ACC112 (cell line): ENCODE results near the gene ZNF616.

Experiments used
- H2AFZ ChIP-seq: fragments of 200-600 bp; sonication (generic); one replicate; pipeline ENCODE4 v1.6.0; 2017; ENCODE audit warnings: antibody characterized with exemption, low read length; ENCODE audit not compliant: unreplicated experiment
- H3K27ac ChIP-seq: fragments of 200-600 bp; sonication (generic); 2 replicates; pipeline ENCODE4 v1.5.1; 2014; ENCODE audit warnings: low read depth, mild to moderate bottlenecking, antibody characterized with exemption, low read length, moderate library complexity
- H3K27me3 ChIP-seq: fragments of 200-600 bp; sonication (generic); 2 replicates; pipeline ENCODE4 v1.6.1; 2014; ENCODE audit warnings: mild to moderate bottlenecking, antibody characterized with exemption, low read length, moderate library complexity, mixed read lengths; ENCODE audit not compliant: insufficient read depth
- H3K36me3 ChIP-seq: fragments of 200-600 bp; sonication (generic); 2 replicates; pipeline ENCODE4 v1.6.1; 2016; ENCODE audit warnings: mild to moderate bottlenecking, antibody characterized with exemption, low read length, moderate library complexity, mixed read lengths; ENCODE audit not compliant: insufficient read depth
- H3K4me1 ChIP-seq: fragments of 200-600 bp; sonication (generic); one replicate; pipeline ENCODE4 v1.6.1; 2016; ENCODE audit warnings: low read length, mixed read lengths; ENCODE audit not compliant: insufficient read depth, unreplicated experiment, control insufficient read depth
- H3K4me3 ChIP-seq: fragments of 200-600 bp; sonication (generic); 2 replicates; pipeline ENCODE4 v1.5.1; 2014; ENCODE audit warnings: mild to moderate bottlenecking, low read depth, low read length
- H3K79me2 ChIP-seq: fragments of 200-600 bp; sonication (generic); one replicate; pipeline ENCODE4 v1.6.0; 2016; ENCODE audit warnings: low read length; ENCODE audit not compliant: control insufficient read depth, unreplicated experiment, insufficient read depth

The ZNF616 gene

GRCh38 chr19:52066258-52066863 is 73.4 kb downstream of the ZNF616 start:
- Histone ChIP-seq H3K4me3 (no peak overlapping the region), H3K36me3 (peaks cover 86% of the 10 kb centered on the region), H3K79me2 (no peaks in the 10 kb centered on the region), H3K27me3 (no peaks in the 10 kb centered on the region), H3K27ac (no peak overlapping the region), H3K4me1 (no peaks in the 10 kb centered on the region), H2AFZ (no peak overlapping the region)

- H2AFZ ChIP-seq: no peak overlapping the region
- peaks cover 76% of the 10 kb centered on the region for H3K36me3 ChIP-seq
- no peaks in the 10 kb centered on the region for H3K27me3 ChIP-seq
- no peak overlapping the region for H3K27ac ChIP-seq
- no peaks in the 10 kb centered on the region for H3K4me1 ChIP-seq
- no peaks in the 10 kb centered on the region for H3K79me2 ChIP-seq
- no peak overlapping the region for H3K4me3 ChIP-seq
These were observed 74.3 kb downstream of the ZNF616 start for GRCh38 chr19:52065399-52065798.
